IPS DF 6.9 (cell line): ENCODE data around the gene CEP43.

Experiments used
- DNase-seq: peaks from one replicate; pipeline ENCODE4 v3.0.0-alpha.2; 2013; ENCODE audit warnings: low read depth, low spot score
- H3K27ac ChIP-seq: one replicate; pipeline ENCODE4 v1.5.1; 2013; ENCODE audit warnings: low read length, control low read depth
- H3K27me3 ChIP-seq: 2 replicates; pipeline ENCODE4 v1.6.1; 2013; ENCODE audit warnings: mild to moderate bottlenecking, low read length; ENCODE audit not compliant: control insufficient read depth, insufficient read depth
- H3K36me3 ChIP-seq: 2 replicates; pipeline ENCODE4 v1.6.1; 2013; ENCODE audit warnings: low read length; ENCODE audit not compliant: control insufficient read depth, insufficient read depth
- H3K4me1 ChIP-seq: 2 replicates; pipeline ENCODE4 v1.6.1; 2013; ENCODE audit warnings: low read length; ENCODE audit not compliant: control insufficient read depth, insufficient read depth
- H3K4me3 ChIP-seq: 2 replicates; pipeline ENCODE4 v1.5.1; 2013; ENCODE audit warnings: mild to moderate bottlenecking, low read length
- H3K9me3 ChIP-seq: 2 replicates; pipeline ENCODE4 v1.6.1; 2013; ENCODE audit warnings: low read length, inconsistent platforms; ENCODE audit not compliant: control insufficient read depth, insufficient read depth
- WGBS: extraction: QIAGEN DNeasy Blood & Tissue Kit; methylation state at CpG from one replicate; pipeline ENCODE4 v1.1.7; 2013; ENCODE audit warnings: mixed read lengths, missing lambda C conversion rate; ENCODE audit not compliant: insufficient read length, insufficient coverage; 5-methylcytosine and 5-hydroxymethylcytosine counted together

Gene CEP43

GRCh38 chr6:167007985-167008384 lies 8.8 kb downstream of the CEP43 start:
- H3K27me3 ChIP-seq = no peaks in the 10 kb centered on the region
- no CpG with 5 or more reads among the region's 4 CpGs for WGBS
- no peaks in the 10 kb centered on the region for H3K4me1 ChIP-seq
- no peak for DNase-seq
- H3K27ac ChIP-seq = no peak overlapping the region
- H3K9me3 ChIP-seq = no peaks in the 10 kb centered on the region
- H3K36me3 ChIP-seq = peaks cover 8% of the 10 kb centered on the region; the same call in 1 of the 2 replicates
- no peak overlapping the region for H3K4me3 ChIP-seq

GRCh38 chr6:167013067-167013466 lies 13.9 kb downstream of the CEP43 start:
- no peak for DNase-seq
- Histone ChIP-seq H3K9me3 (no peaks in the 10 kb centered on the region), H3K4me3 (no peak overlapping the region), H3K4me1 (no peaks in the 10 kb centered on the region), H3K27me3 (no peaks in the 10 kb centered on the region), H3K27ac (no peak overlapping the region), H3K36me3 (peaks cover 6% of the 10 kb centered on the region; the same call in 1 of the 2 replicates)
- WGBS = no CpG with 5 or more reads among the region's 1 CpG

GRCh38 chr6:167013946-167014345 lies 14.7 kb downstream of the CEP43 start:
- no peaks in the 10 kb centered on the region for H3K27me3 ChIP-seq
- no peak overlapping the region for H3K27ac ChIP-seq
- H3K9me3 ChIP-seq = no peaks in the 10 kb centered on the region
- no peak overlapping the region for H3K4me3 ChIP-seq
- no CpG with 5 or more reads among the region's 4 CpGs for WGBS
- no peak for DNase-seq
- H3K36me3 ChIP-seq = peaks cover 6% of the 10 kb centered on the region; the same call in 1 of the 2 replicates
- H3K4me1 ChIP-seq = no peaks in the 10 kb centered on the region

- no peaks in the 10 kb centered on the region for H3K4me1 ChIP-seq
- no peaks in the 10 kb centered on the region for H3K9me3 ChIP-seq
- no peak overlapping the region for H3K4me3 ChIP-seq
- no peaks in the 10 kb centered on the region for H3K27me3 ChIP-seq
- DNase-seq = no peak
- H3K27ac ChIP-seq = no peak overlapping the region
- WGBS = no CpG with 5 or more reads among the region's 9 CpGs
- peaks cover 6% of the 10 kb centered on the region; the same call in 1 of the 2 replicates for H3K36me3 ChIP-seq
Measured at GRCh38 chr6:167015302-167015701, 16.1 kb downstream of the CEP43 start.

- Histone ChIP-seq H3K27me3 (no peaks in the 10 kb centered on the region), H3K36me3 (peaks cover 3% of the 10 kb centered on the region; the same call in 1 of the 2 replicates), H3K4me1 (no peaks in the 10 kb centered on the region), H3K9me3 (no peaks in the 10 kb centered on the region), H3K27ac (no peak overlapping the region), H3K4me3 (no peak overlapping the region)
- no CpG with 5 or more reads among the region's 3 CpGs for WGBS
- DNase-seq = no peak
Measured at GRCh38 chr6:167020206-167020605, 21.0 kb downstream of the CEP43 start.

GRCh38 chr6:167027308-167027707 lies 28.1 kb downstream of the CEP43 start:
- Histone ChIP-seq H3K4me1 (peaks cover 4% of the 10 kb centered on the region), H3K36me3 (peaks cover 7% of the 10 kb centered on the region; the same call in 1 of the 2 replicates), H3K27me3 (no peaks in the 10 kb centered on the region), H3K27ac (no peak overlapping the region), H3K9me3 (no peaks in the 10 kb centered on the region), H3K4me3 (no peak overlapping the region)
- no peak for DNase-seq
- WGBS = no CpG with 5 or more reads among the region's 3 CpGs

GRCh38 chr6:167027772-167028171 lies 28.6 kb downstream of the CEP43 start:
- peaks cover 7% of the 10 kb centered on the region; the same call in 1 of the 2 replicates for H3K36me3 ChIP-seq
- WGBS = no CpG with 5 or more reads among the region's 6 CpGs

GRCh38 chr6:167030222-167031072 lies 31.2 kb downstream of the CEP43 start:
- no peak overlapping the region for H3K27ac ChIP-seq
- no peak for DNase-seq
- no peak overlapping the region for H3K4me3 ChIP-seq
- WGBS = no CpG with 5 or more reads among the region's 11 CpGs
- H3K4me1 ChIP-seq = peaks cover 4% of the 10 kb centered on the region
- H3K9me3 ChIP-seq = no peaks in the 10 kb centered on the region
- no peaks in the 10 kb centered on the region for H3K27me3 ChIP-seq
- H3K36me3 ChIP-seq = peaks cover 15% of the 10 kb centered on the region; the same call in 1 of the 2 replicates

More at GRCh38 chr6:167027772-167028171, 28.6 kb downstream of the CEP43 start:
- DNase-seq = no peak
- H3K9me3 ChIP-seq = no peaks in the 10 kb centered on the region
- H3K4me3 ChIP-seq = no peak overlapping the region
- H3K4me1 ChIP-seq = peaks cover 4% of the 10 kb centered on the region
- no peak overlapping the region for H3K27ac ChIP-seq
- H3K27me3 ChIP-seq = no peaks in the 10 kb centered on the region

- no CpG with 5 or more reads among the region's 6 CpGs for WGBS
- Histone ChIP-seq H3K4me1 (peaks cover 4% of the 10 kb centered on the region), H3K36me3 (peaks cover 15% of the 10 kb centered on the region; the same call in 1 of the 2 replicates), H3K4me3 (no peak overlapping the region), H3K9me3 (no peaks in the 10 kb centered on the region), H3K27ac (no peak overlapping the region), H3K27me3 (no peaks in the 10 kb centered on the region)
- no peak for DNase-seq
Measured at GRCh38 chr6:167031082-167031709, 32.0 kb downstream of the CEP43 start.

- H3K36me3 ChIP-seq = peaks cover 13% of the 10 kb centered on the region; the same call in 1 of the 2 replicates
- H3K4me3 ChIP-seq = no peak overlapping the region
- WGBS = no CpG with 5 or more reads among the region's 3 CpGs
Measured at GRCh38 chr6:167034056-167034455, 34.9 kb downstream of the CEP43 start.

More at GRCh38 chr6:167034056-167034455, 34.9 kb downstream of the CEP43 start:
- no peaks in the 10 kb centered on the region for H3K4me1 ChIP-seq
- H3K9me3 ChIP-seq = no peaks in the 10 kb centered on the region
- 0 out of 2 replicates have a peak, but pooled peaks cover 1% of the 10 kb centered on the region for H3K27me3 ChIP-seq
- H3K27ac ChIP-seq = no peak overlapping the region
- DNase-seq = no peak
